Measurements from ENCODE around the gene MOB3A. TPM values are rescaled to one million over a fixed set of nuclear protein-coding genes. Genes with fewer than 3 reads are reported as not detected.

Gene MOB3A
- total RNA-seq, 2 donors from 2014 or later: 11.7 to 22.1 TPM

GRCh38 chr19:2049741-2050348 is 46.3 kb downstream of the MOB3A start:
- Histone ChIP-seq H3K9me3 (no peaks in the 10 kb centered on the region), H3K27ac (peak overlapping the region; percentile 89 to 100 (median 100)), H3K27me3 (no peaks in the 10 kb centered on the region), H3K36me3 (replicated peaks in 1 of 2; ENCODE audit: insufficient read depth in 1 of 2, low read depth in 2 of 2) (no peaks in the 10 kb centered on the region), H3K4me1 (peaks cover 84% of the 10 kb centered on the region), H3K4me3 (peak overlapping the region; percentile 18 to 99)
- intact Hi-C loops (cut with DNase I): no loop called here
- DNase-seq: peak; percentile 95 to 96 (median 96)
- WGBS, 2 donors: 1 to 3% methylated on average over 6 to 16 of the region's 16 CpGs
- peak; percentile 97 to 99 (median 99) for TF ChIP-seq POLR2A (IDR thresholded peaks at IDR 0.05)
- no peak for TF ChIP-seq CTCF (IDR thresholded peaks at IDR 0.05)
- peak; percentile 73 for ATAC-seq

DNA sequence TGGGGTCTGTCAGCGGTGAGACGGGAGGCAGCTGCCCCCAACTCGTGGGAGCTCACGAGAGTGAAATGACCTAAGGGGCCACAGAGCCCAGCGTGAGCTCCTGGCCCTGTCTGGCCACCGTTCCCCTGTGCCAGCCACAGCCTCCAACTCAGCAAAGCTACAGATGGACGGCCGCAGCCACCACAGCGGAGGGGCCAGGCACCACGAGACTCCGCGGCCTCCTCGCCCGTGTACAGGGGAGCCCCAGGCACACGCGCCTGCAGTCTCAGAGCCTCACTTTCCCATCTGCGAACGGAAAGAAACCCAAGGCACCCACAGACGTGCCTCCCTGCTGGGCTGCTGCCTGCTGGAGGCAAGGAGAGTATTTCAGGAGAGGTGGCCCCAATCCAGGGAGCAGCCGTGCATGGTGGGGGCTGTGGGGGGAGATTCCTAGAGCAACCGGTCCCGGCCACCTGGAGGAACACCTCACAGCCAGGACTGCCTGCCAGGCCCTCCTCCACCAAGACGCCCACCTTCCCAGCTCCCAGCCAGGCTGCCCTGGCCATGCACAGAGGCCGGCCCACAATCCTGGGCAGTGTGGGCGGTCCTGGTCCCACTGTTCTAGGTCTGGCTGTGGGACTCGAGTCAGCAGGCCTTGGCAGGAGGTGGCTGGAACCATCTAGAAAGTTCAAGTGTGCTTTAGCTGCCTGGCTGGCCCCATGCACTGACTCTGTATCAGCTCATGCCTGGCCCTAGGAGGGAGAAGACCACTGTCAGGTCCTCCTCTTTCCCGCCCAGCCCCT is 47.0 kb downstream of the MOB3A start:
- peaks cover 84% of the 10 kb centered on the region for H3K4me1 ChIP-seq
- ATAC-seq (no peak), DNase-seq (peak in 3 of 4 donors; percentile 32 to 64 (median 61))
- no peak for TF ChIP-seq CTCF (IDR thresholded peaks at IDR 0.05)
- TF ChIP-seq POLR2A (IDR thresholded peaks at IDR 0.05): no peak
- 17% methylated on average over 27 of the region's 27 CpGs; no CpG with 5 or more reads in 1 of the 2 donors for WGBS, 2 donors
- intact Hi-C loops (cut with DNase I): no loop called here
- no peaks in the 10 kb centered on the region for H3K9me3 ChIP-seq
- H3K27ac ChIP-seq: peak overlapping the region; percentile 89 to 100 (median 100)
- H3K36me3 ChIP-seq (replicated peaks in 1 of 2; ENCODE audit: insufficient read depth in 1 of 2, low read depth in 2 of 2): no peaks in the 10 kb centered on the region
- no peaks in the 10 kb centered on the region for H3K27me3 ChIP-seq
- peak overlapping the region; percentile 18 to 28 for H3K4me3 ChIP-seq

DNA sequence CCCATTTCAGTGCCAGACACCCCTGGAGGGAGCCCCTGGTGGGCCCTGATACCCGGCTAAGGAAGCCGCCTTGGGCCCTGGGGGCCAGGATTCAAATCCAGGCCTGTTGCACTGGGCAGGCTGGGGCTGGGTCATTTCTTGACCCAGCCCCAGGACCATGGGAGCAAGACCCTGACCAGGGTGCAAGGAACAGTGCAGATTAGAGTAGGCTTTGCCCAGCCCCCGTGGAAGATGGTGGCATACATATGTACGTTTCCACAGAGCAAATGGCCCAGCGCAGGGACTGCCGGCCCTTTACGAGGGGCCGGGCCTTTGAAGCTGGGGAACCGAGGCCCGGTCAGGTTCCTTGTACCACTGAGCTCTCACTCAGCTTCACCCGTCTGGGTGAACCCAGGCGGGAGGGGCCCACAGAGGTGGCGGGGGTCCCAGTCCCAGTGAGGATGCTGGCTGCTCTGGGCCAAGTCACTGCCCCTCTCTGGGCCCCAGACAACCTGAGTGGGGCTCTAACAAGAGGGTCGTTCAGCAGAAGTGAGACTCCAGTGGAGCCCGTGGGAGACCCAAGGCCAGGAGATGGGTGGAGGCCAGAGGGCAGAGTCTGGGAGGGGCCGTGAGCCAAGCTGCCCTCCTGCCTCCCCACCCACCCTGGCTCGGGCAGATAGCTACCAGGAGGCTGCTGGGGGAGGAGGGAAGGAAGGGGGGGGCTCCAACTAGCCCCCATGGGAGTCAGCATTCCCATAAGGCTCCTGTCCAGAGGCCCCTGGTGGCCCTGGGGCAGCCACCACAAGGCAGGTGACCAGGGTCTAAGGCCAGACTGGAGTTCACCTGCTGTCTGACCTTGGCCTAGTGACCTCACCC is 47.8 kb downstream of the MOB3A start:
- ATAC-seq (no peak), DNase-seq (peak in 3 of 4 donors; percentile 34 to 46 (median 45))
- Histone ChIP-seq H3K4me1 (peaks cover 85% of the 10 kb centered on the region), H3K27me3 (no peaks in the 10 kb centered on the region), H3K4me3 (no peak overlapping the region), H3K9me3 (no peaks in the 10 kb centered on the region), H3K27ac (peak overlapping the region; percentile 89 to 100 (median 100)), H3K36me3 (replicated peaks in 1 of 2; ENCODE audit: insufficient read depth in 1 of 2, low read depth in 2 of 2) (peaks cover 0 to under 1% of the 10 kb centered on the region in 2 donors)
- intact Hi-C loops (cut with DNase I): no loop called here
- TF ChIP-seq POLR2A (IDR thresholded peaks at IDR 0.05): no peak
- TF ChIP-seq CTCF (IDR thresholded peaks at IDR 0.05): no peak
- WGBS, 2 donors: 20 to 49% methylated on average over 1 to 15 of the region's 17 CpGs

- Histone ChIP-seq H3K9me3 (no peaks in the 10 kb centered on the region), H3K27me3 (no peaks in the 10 kb centered on the region), H3K27ac (peak overlapping the region; percentile 89 to 100 (median 100)), H3K4me3 (no peak overlapping the region), H3K36me3 (replicated peaks in 1 of 2; ENCODE audit: insufficient read depth in 1 of 2, low read depth in 2 of 2) (peaks cover 0 to 1% of the 10 kb centered on the region in 2 donors), H3K4me1 (peaks cover 85% of the 10 kb centered on the region)
- DNase-seq (peak; percentile 85 to 96 (median 91)), ATAC-seq (peak; percentile 3)
- TF ChIP-seq CTCF (IDR thresholded peaks at IDR 0.05): no peak
- peak in 1 of 3 donors; percentile 19 for TF ChIP-seq POLR2A (IDR thresholded peaks at IDR 0.05)
- intact Hi-C loops (cut with DNase I): no loop called here
- 36 to 42% methylated on average over 13 to 18 of the region's 22 CpGs for WGBS, 2 donors
Measured at GRCh38 chr19:2047449-2048103, 48.5 kb downstream of the MOB3A start.

Measured in body of pancreas (tissue), 4 donors.